ENCODE measurements around the gene OR6J1. TPM values are rescaled to one million over a fixed set of nuclear protein-coding genes. Genes with fewer than 3 reads are reported as not detected.

The OR6J1 gene
- total and polyA plus RNA-seq, 9 of the 15 experiments (the other 6 are each of a cell fraction or from before 2014, with no cell fraction given), result not detected

- TF ChIP-seq ATF6 (CRISPR knock-in tag; IDR thresholded peaks at IDR 0.05), result no peak
- TF ChIP-seq ARNT (IDR thresholded peaks at IDR 0.05), result no peak
- no peak for TF ChIP-seq ZNF507 (tag; conservative IDR thresholded peaks at IDR 0.05)
- no peak for TF ChIP-seq BRD9 (IDR thresholded peaks at IDR 0.05; ENCODE audit: low read depth, partially characterized antibody)
- no peak for TF ChIP-seq ARID1B (IDR thresholded peaks at IDR 0.05)
- no peak for TF ChIP-seq ZEB2 (IDR thresholded peaks at IDR 0.05)
- no peak for TF ChIP-seq MAX (CRISPR knock-in tag; IDR thresholded peaks at IDR 0.05)
- peak in 1 of 2 experiments; percentile 65; a peak in 2 of 4 replicates for TF ChIP-seq MNT (conservative IDR thresholded peaks at IDR 0.05)
- TF ChIP-seq GMEB1 (CRISPR knock-in tag; IDR thresholded peaks at IDR 0.05), result no peak
- no peak for TF ChIP-seq MTA1 (IDR thresholded peaks at IDR 0.05; ENCODE audit: borderline replicate concordance)
- TF ChIP-seq HDAC8 (tag; IDR thresholded peaks at IDR 0.05), result no peak
- no peak for TF ChIP-seq SNAPC5 (CRISPR knock-in tag; IDR thresholded peaks at IDR 0.05)
- no peak for TF ChIP-seq ZNF740 (CRISPR knock-in tag; IDR thresholded peaks at IDR 0.05)
- TF ChIP-seq ZNF740 (tag; IDR thresholded peaks at IDR 0.05), result no peak
- TF ChIP-seq HIVEP1 (CRISPR knock-in tag; IDR thresholded peaks at IDR 0.05), result no peak
- TF ChIP-seq ZC3H8 (IDR thresholded peaks at IDR 0.05), result no peak
Observed at GRCh38 chr14:22589096-22589839, 54.9 kb downstream of the OR6J1 start, which contains the start of gene DAD1 (continued).
